RWPE2 (cell line): ENCODE data around the gene GNG8.

Experiments used
- ATAC-seq: fragments of 200-7000 bp; cut with Tn5 transposase; 3 replicates; pipeline ENCODE4 v1.9.1; 2021; ENCODE audit warnings: low read depth
- DNase-seq: peaks from one replicate; pipeline ENCODE4 v3.0.0-alpha.2; 2020; ENCODE audit warnings: low spot score
- H3K27ac ChIP-seq: fragments of 450-650 bp; 2 replicates; pipeline ENCODE4 v1.5.1; 2017; ENCODE audit warnings: mild to moderate bottlenecking; ENCODE audit not compliant: poor library complexity, severe bottlenecking
- H3K27me3 ChIP-seq: fragments of 250-450 bp; sonication (Bioruptor Pico); 2 replicates; pipeline ENCODE4 v1.5.1; 2021; ENCODE audit warnings: mild to moderate bottlenecking, moderate library complexity; ENCODE audit not compliant: insufficient read depth, poor library complexity, severe bottlenecking
- H3K36me3 ChIP-seq: fragments of 250-450 bp; sonication (Bioruptor Pico); 2 replicates; pipeline ENCODE4 v1.5.1; 2020; ENCODE audit warnings: low read depth, mild to moderate bottlenecking, moderate library complexity
- H3K4me1 ChIP-seq: fragments of 250-450 bp; sonication (Bioruptor Pico); 2 replicates; pipeline ENCODE4 v1.5.1; 2021; ENCODE audit warnings: mild to moderate bottlenecking, moderate library complexity; ENCODE audit not compliant: insufficient read depth, poor library complexity, severe bottlenecking
- H3K4me3 ChIP-seq: fragments of 250-450 bp; sonication (Bioruptor Pico); 2 replicates; pipeline ENCODE4 v1.5.1; 2021; ENCODE audit warnings: mild to moderate bottlenecking, moderate library complexity; ENCODE audit not compliant: severe bottlenecking
- H3K9me3 ChIP-seq: fragments of 250-450 bp; sonication (Bioruptor Pico); 2 replicates; pipeline ENCODE4 v1.5.1; 2021; ENCODE audit warnings: mild to moderate bottlenecking, moderate library complexity; ENCODE audit not compliant: severe bottlenecking
- CTCF ChIP-seq: fragments of 450-650 bp; IDR thresholded peaks from one replicate; pipeline ENCODE4 v1.5.1; 2017; ENCODE audit warnings: mild to moderate bottlenecking, moderate library complexity; ENCODE audit not compliant: poor library complexity, severe bottlenecking

Gene GNG8

GRCh38 chr19:46656541-46656940, 20.5 kb upstream of the GNG8 start:
- TF ChIP-seq CTCF = no peak
- DNase-seq (no peak), ATAC-seq (no peak)
- H3K27me3 ChIP-seq = peaks cover 24% of the 10 kb centered on the region
- no peak overlapping the region for H3K27ac ChIP-seq
- H3K9me3 ChIP-seq = no peaks in the 10 kb centered on the region
- H3K4me3 ChIP-seq = no peak overlapping the region
- no peaks in the 10 kb centered on the region for H3K4me1 ChIP-seq
- no peaks in the 10 kb centered on the region for H3K36me3 ChIP-seq

GRCh38 chr19:46654621-46655152, 18.7 kb upstream of the GNG8 start:
- DNase-seq (no peak), ATAC-seq (no peak)
- no peak overlapping the region for H3K27ac ChIP-seq

GRCh38 chr19:46650445-46650844, 14.4 kb upstream of the GNG8 start:
- Histone ChIP-seq H3K27ac (no peak overlapping the region), H3K4me1 (no peaks in the 10 kb centered on the region), H3K4me3 (no peak overlapping the region), H3K36me3 (no peaks in the 10 kb centered on the region), H3K27me3 (peaks cover 32% of the 10 kb centered on the region), H3K9me3 (no peaks in the 10 kb centered on the region)
- TF ChIP-seq CTCF = no peak
- no peak for DNase-seq
- ATAC-seq = no peak

More at GRCh38 chr19:46654621-46655152, 18.7 kb upstream of the GNG8 start:
- Histone ChIP-seq H3K4me1 (no peaks in the 10 kb centered on the region), H3K9me3 (no peaks in the 10 kb centered on the region), H3K4me3 (no peak overlapping the region), H3K36me3 (no peaks in the 10 kb centered on the region), H3K27me3 (peaks cover 25% of the 10 kb centered on the region)
- no peak for TF ChIP-seq CTCF

GRCh38 chr19:46648961-46649960, 13.3 kb upstream of the GNG8 start:
- Histone ChIP-seq H3K27me3 (peaks cover 32% of the 10 kb centered on the region), H3K36me3 (no peaks in the 10 kb centered on the region), H3K9me3 (no peaks in the 10 kb centered on the region), H3K27ac (no peak overlapping the region), H3K4me3 (no peak overlapping the region), H3K4me1 (no peaks in the 10 kb centered on the region)
- ATAC-seq (no peak), DNase-seq (no peak)
- no peak for TF ChIP-seq CTCF
